Stimulated activated CD8-positive, alpha-beta memory T cell treated with anti-CD3 and anti-CD28 coated beads, Interleukin-12 subunit alpha, Interleukin-12 subunit beta, amount 100 ng/mL, for 24 hours (primary cell): Measurements from ENCODE around the gene ACACA.

Source experiments
- DNase-seq: peaks from one replicate; pipeline ENCODE4 v3.0.0-alpha.2; 2020; ENCODE audit errors: extremely low read depth

ACACA gene

GRCh38 chr17:37134050-37134449, 272.6 kb downstream of the ACACA start:
- no peak for DNase-seq

DNA sequence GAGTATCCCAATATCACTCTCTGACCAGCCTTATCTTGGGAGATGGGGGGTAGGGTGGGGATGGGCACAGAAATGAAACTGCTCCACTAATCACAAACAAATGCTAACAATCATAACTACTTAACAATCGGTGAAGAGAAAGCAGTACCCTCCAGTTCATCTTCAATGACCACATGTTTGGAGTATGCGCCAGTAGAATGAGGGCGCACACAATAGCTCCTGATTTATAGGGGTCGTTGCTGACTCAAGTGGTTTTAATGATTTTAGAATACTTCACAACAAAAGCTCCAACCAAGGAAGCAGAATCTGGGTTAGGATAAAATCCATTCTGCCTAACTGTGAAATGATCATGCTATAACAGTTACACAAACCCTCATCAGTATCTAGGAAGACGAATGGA, 273.5 kb downstream of the ACACA start:
- no peak for DNase-seq

- no peak for DNase-seq
Measured at GRCh38 chr17:37131669-37132611, 274.7 kb downstream of the ACACA start.

DNA sequence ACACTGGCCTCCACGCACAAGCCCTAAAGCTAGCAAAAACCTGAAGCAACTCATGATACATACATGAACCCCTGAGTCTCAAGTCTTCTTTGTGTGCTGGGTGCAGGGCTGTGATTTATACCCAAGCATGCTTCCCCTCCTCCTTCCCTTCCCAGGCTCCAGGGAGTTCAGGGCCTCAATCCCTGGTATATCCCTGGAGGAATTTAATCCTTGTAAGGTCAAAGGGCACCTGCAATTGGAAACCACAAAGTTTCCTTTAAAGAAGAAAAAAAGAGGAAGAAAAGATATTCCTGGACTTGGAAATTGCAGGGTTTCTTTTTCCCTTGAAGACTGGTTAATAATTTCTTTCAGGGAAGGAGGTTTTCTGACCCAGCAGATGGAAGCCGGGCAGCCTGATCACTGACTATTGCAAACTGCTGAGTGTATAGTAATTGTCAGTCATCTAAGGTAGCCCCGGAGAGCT, 275.6 kb downstream of the ACACA start:
- DNase-seq, result no peak

DNA sequence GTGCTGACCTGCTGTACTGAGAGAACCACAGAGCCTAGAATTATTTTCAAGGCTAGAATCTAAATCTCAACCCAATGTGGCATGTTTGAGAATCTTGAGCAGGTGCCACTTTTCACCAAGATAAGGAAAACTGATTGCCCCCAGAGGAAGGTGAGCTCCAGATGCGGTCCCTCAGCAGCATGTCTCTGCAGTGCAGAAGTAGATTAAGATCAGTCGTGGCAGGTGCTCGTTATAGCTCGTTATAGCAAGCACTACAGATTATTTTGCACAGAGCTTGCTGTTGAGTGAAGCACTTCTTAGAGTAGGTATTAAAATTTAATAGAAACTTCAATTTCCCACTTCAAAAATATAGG, 281.8 kb downstream of the ACACA start:
- DNase-seq, result no peak

GRCh38 chr17:37123941-37124820, 282.5 kb downstream of the ACACA start:
- DNase-seq, result no peak

DNA sequence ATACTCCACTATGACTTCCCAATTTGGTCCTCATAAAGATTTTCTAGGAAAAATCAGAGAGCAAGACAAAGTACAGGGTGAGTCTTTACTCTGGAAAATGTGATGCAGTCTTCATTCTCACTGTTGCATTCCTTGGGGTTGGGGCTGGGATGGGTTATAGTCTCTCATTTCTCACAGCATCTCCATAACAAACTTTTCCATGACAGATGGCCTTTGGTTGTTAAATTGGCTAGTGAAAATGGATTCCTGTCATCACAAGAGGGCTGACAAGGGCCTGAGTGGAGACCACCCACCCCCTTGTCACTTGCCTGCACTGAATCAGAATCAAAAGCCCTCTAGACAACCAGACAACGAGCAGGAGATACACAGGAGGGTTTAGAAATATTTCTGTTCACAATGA, 283.2 kb downstream of the ACACA start:
- no peak for DNase-seq

DNA sequence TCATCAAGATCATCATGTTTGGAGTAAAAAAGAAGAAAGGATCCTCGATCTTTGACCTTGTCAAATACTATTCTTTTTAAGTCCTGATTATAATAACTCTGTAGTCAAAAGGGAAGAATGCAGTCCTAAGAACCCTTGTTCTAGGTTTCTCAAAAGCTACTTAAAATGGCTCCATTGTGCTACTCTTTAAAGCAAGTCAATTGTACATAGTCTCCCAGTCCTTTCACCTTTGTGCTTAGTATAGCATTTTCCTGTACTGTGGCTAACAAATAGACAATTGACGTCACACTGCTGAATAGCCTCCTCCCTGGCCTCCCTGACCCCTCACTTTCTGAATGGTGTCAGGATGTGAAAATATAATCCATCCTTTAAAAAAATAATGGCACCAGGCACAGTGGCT, 285.0 kb downstream of the ACACA start:
- no peak for DNase-seq

GRCh38 chr17:37118366-37119137, 288.1 kb downstream of the ACACA start:
- no peak for DNase-seq

GRCh38 chr17:37117373-37118142, 289.1 kb downstream of the ACACA start:
- no peak for DNase-seq

DNA sequence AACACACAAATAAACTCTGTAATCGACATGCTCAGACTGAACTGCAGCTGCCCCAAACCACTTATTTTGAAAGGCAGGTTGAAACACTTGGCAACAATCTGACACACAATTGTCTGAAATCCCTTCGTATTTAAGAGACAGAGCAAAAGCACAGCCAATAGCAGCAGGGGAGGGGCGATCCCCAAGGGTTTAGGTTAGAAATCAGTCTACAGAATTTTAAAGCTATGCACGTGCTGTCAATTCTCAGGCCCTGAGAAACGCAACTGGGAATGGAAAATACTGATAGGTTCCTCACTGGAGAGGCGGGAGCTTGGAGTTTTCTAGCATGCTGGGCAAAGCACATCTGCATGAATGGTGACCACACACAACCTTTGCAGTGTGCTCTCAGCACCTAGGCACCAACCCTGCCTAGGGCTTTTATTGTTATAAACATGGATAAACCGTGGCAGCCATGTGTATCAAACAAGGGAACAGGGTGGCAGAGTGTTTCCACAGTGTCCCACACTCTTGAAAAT, 289.9 kb downstream of the ACACA start:
- DNase-seq, result no peak

GRCh38 chr17:37111329-37111728, 295.3 kb downstream of the ACACA start:
- DNase-seq, result no peak

GRCh38 chr17:37110746-37111145, 295.9 kb downstream of the ACACA start:
- DNase-seq, result no peak

DNA sequence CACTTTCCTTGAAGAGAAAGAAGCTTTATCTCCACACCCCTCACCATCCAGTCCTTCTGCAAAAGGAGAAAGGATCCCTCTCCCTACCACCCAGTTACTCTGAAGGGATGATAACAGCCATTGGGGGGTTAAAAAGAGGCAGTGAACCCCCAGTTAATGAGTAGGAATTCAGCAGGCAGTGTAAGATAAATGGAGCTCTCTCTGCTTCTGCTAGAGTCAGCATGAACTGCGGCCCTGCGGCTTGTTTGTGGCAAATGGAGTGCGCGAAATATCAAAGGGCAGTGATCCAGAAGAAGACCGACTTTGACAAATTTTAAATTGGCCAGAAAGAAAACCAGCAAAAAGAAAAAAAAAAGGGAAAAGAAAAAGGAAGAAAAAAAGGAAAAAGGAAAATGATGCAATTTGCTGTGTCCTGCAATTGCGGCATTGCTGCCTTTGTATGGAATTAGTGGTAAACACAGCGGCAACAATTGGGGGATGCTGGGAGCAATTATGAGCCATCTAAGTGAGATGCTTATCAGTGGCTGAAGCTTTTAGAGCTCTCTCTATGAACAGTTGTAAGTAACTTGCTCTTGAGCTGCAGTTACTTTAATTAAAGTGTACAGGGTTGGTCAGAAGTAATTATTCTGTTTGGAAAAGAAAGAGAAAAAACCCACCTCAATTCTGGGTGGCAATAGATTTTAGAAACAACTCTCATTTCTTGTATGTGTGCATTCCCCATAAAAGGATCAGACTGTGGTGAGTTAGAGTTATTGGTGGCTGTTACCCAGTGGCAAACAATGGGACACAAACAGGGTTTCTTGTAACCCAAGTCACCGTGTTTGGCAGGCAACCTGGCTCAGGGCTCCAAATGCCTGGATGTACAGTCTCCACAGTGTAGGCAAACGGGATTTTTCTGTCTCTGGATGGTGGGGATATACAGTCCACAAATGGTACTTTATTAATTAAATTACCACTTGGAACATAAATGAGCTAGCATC, 296.6 kb downstream of the ACACA start:
- DNase-seq, result no peak

- DNase-seq, result no peak
Measured at GRCh38 chr17:37109106-37109505, 297.5 kb downstream of the ACACA start.

GRCh38 chr17:37107406-37108083, 299.1 kb downstream of the ACACA start:
- DNase-seq, result no peak

GRCh38 chr17:37106049-37106448, 300.6 kb downstream of the ACACA start:
- DNase-seq, result no peak

DNA sequence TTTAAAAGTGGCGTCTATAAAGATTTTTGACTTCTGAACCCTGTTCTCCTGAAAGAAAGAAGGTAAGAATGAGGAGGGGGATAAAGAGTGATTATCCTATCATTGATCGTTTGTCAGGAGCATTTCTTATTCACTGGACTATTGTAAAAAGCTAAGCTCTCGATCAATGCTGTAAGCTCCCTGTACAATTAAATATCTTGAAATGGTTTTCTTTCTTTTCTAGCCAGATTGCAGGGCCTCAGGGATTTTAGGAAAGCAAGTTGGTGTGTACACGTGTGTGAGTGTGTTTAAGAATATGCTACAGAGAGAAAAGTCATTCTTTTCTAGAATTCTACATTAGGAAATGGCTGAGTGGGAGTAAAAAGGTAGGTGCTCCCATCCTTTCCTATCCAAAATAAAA, 303.4 kb downstream of the ACACA start:
- no peak for DNase-seq

DNA sequence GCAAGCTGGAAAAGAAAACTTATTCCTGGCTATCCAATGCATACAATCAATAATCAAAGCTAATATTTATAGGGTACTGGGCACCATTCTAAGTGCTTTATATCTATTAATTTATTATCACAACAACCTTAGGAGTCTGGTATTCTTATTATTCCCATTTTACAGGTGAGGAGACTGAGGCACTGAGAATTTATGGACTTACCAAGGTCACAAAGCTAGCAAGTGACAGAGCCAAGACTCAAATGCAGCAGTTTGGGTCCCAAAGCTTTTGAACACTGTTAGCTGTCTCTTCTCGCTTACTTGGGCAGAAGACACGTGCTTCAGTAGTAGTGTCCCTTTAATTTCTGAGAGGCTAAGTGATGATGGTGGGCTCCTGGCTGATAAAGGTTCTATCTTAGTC, 305.3 kb downstream of the ACACA start:
- no peak for DNase-seq
